Endothelial cell of umbilical vein (primary cell): ENCODE measurements around the gene ITGA7. TPM values are rescaled to one million over a fixed set of nuclear protein-coding genes. Genes with fewer than 3 reads are reported as not detected.

ENCODE experiments used
- BruUV-seq: library from RNA; stranded (reverse); fragments of 400-500 nt; replicated peaks from 2 replicates; lab custom pipeline; 2021; lab: Mats Ljungman, UMichigan
- CTCF ChIA-PET: fragments of 300-600, 350-600 bp; sonication (Branson Sonifier 250); formaldehyde crosslinking; loops from one replicate; lab custom pipeline; 2021; ENCODE audit warnings: antibody characterized with exemption, inconsistent platforms; lab: Charles Lee
- POLR2A ChIA-PET: fragments of 300-600, 350-600 bp; sonication (Branson Sonifier 250); formaldehyde crosslinking; loops from one replicate; lab custom pipeline; 2021; ENCODE audit warnings: antibody characterized with exemption, inconsistent platforms; lab: Charles Lee
- DNase-seq: peaks from one replicate; pipeline ENCODE4 v3.0.0-alpha.2; 2011; ENCODE audit warnings: low read depth, low spot score
- FAIRE-seq: peaks from 2 replicates; lab custom pipeline; 2011; peaks lifted over from hg19 to GRCh38; lab: Jason Lieb, UNC
- H2AFZ ChIP-seq: 2 replicates; pipeline ENCODE4 v1.6.0; 2012; ENCODE audit warnings: low read depth, low read length, control low read depth, inconsistent platforms
- H3K27ac ChIP-seq: 2 replicates; pipeline ENCODE4 v1.5.1; 2011; ENCODE audit warnings: low read depth, mild to moderate bottlenecking, control low read depth, low read length, moderate library complexity; ENCODE audit not compliant: insufficient read depth
- H3K27me3 ChIP-seq, 2 experiments: 2 replicates each; pipeline versions ENCODE4 v1.6.0 to v1.6.1; 2011; ENCODE audit warnings: low read length in 2 of 2, mixed read lengths in 1 of 2; ENCODE audit not compliant: control insufficient read depth in 2 of 2, insufficient read depth in 2 of 2
- H3K36me3 ChIP-seq, 2 experiments: 2 replicates in 1 of 2; 3 replicates in 1 of 2; pipeline ENCODE4 v1.5.1; 2011; ENCODE audit warnings: low read length in 2 of 2, mild to moderate bottlenecking in 1 of 2, moderate library complexity in 1 of 2; ENCODE audit not compliant: control insufficient read depth in 2 of 2, insufficient read depth in 2 of 2; ENCODE audit errors: extremely low read depth in 1 of 2
- H3K4me1 ChIP-seq: 3 replicates; pipeline ENCODE4 v1.5.1; 2011; ENCODE audit warnings: mild to moderate bottlenecking, low read length; ENCODE audit not compliant: control insufficient read depth, insufficient read depth; ENCODE audit errors: extremely low read depth
- H3K4me2 ChIP-seq: 2 replicates; pipeline ENCODE4 v1.6.1; 2011; ENCODE audit warnings: low read length, control low read depth, mixed read lengths; ENCODE audit not compliant: insufficient read depth
- H3K4me3 ChIP-seq, 3 experiments: fragments of 200-600 bp in 1 of 3; sonication (generic), shearing (Covaris generic) in 1 of 3; replicated peaks in 1 of 3; 2 replicates each; pipeline ENCODE4 v1.5.1; 2011 to 2016; ENCODE audit warnings: control low read depth in 3 of 3, low read length in 3 of 3, mild to moderate bottlenecking in 2 of 3, inconsistent platforms in 1 of 3, low read depth in 1 of 3, moderate library complexity in 1 of 3; ENCODE audit not compliant: insufficient read depth in 1 of 3
- H3K79me2 ChIP-seq: 2 replicates; pipeline ENCODE4 v1.6.0; 2012; ENCODE audit warnings: low read length, inconsistent platforms; ENCODE audit not compliant: control insufficient read depth, insufficient read depth
- H3K9ac ChIP-seq: replicated peaks from 2 replicates; pipeline ENCODE3; 2011; ENCODE audit warnings: low read length, control low read depth; ENCODE audit not compliant: insufficient read depth; ENCODE audit errors: extremely low read depth
- H3K9me1 ChIP-seq: replicated peaks from 3 replicates; pipeline ENCODE4 v1.6.0; 2011; ENCODE audit warnings: mild to moderate bottlenecking, low read length; ENCODE audit not compliant: control insufficient read depth, insufficient read depth; ENCODE audit errors: extremely low read depth
- H3K9me3 ChIP-seq: replicated peaks from 2 replicates; pipeline ENCODE4 v1.5.1; 2012; ENCODE audit warnings: low read length, inconsistent platforms; ENCODE audit not compliant: control insufficient read depth, insufficient read depth
- H4K20me1 ChIP-seq: replicated peaks from 2 replicates; pipeline ENCODE3; 2011; ENCODE audit warnings: mild to moderate bottlenecking, low read length; ENCODE audit not compliant: control insufficient read depth, insufficient read depth; ENCODE audit errors: extremely low read depth
- EZH2 ChIP-seq: IDR thresholded peaks from 2 replicates; pipeline ENCODE4 v1.6.1; 2012; ENCODE audit warnings: borderline replicate concordance, low read depth, mild to moderate bottlenecking, moderate library complexity, low read length, inconsistent platforms; ENCODE audit not compliant: severe bottlenecking
- FOS ChIP-seq: IDR thresholded peaks from 2 replicates; pipeline ENCODE4 v1.6.1; 2011; ENCODE audit warnings: mild to moderate bottlenecking, low read length, moderate library complexity, borderline replicate concordance; ENCODE audit not compliant: insufficient read depth
- GATA2 ChIP-seq: IDR thresholded peaks from 2 replicates; pipeline ENCODE4 v1.7.0; 2011; ENCODE audit warnings: low read depth, mild to moderate bottlenecking, moderate library complexity, mixed read lengths, low read length; ENCODE audit not compliant: insufficient read length, insufficient read depth
- JUN ChIP-seq: IDR thresholded peaks from 2 replicates; pipeline ENCODE4 v1.6.1; 2011; ENCODE audit warnings: borderline replicate concordance, low read depth; ENCODE audit not compliant: insufficient read length, insufficient read depth
- MYC ChIP-seq: IDR thresholded peaks from one replicate; pipeline ENCODE4 v1.6.1; 2011; ENCODE audit warnings: mild to moderate bottlenecking, low read depth, low read length
- POLR2A ChIP-seq: IDR thresholded peaks from 2 replicates; pipeline ENCODE4 v1.6.1; 2012; ENCODE audit warnings: low read depth, mild to moderate bottlenecking, control low read depth, low read length
- POLR2AphosphoS5 ChIP-seq: IDR thresholded peaks from 2 replicates; pipeline ENCODE4 v1.6.1; 2012; ENCODE audit warnings: low read depth, mild to moderate bottlenecking, control low read depth, low read length, moderate library complexity; ENCODE audit not compliant: insufficient read depth
- dilution Hi-C: fragments of 300-500 bp; cut with MboI; formaldehyde crosslinking; loops from one replicate; pipeline ENCODE4 v1.15.0; 2019; ENCODE audit warnings: low sequenced_read_pairs; ENCODE audit not compliant: extremely low pct_ligation_motif_present
- intact Hi-C: fragments of 100-400 bp; cut with micrococcal nuclease; formaldehyde crosslinking; loops from one replicate; pipeline ENCODE4 v1.10.0; 2022
- polyA plus RNA-seq, 4 experiments: library from polyadenylated mRNA; depleted of rRNA in 3 of 4; stranded (reverse) in 3 of 4; unstranded in 1 of 4; fragments of >200 nt; gene quantifications; 2 replicates each; pipeline versions ENCODE4 v1.2.1 to v1.2.3, GENCODE V29; 2011 to 2012; ENCODE audit warnings: missing spikeins in 1 of 4
- total RNA-seq: library from RNA; stranded (reverse); gene quantifications from 2 replicates; pipeline ENCODE4 v1.2.3, GENCODE V29; 2021
- TF ChIP-seq, protein P1 (sequence below), 2 donors: IDR thresholded peaks; 1 replicate in 1 of 2; 2 replicates in 1 of 2; pipeline ENCODE4 v1.5.1; 2011; ENCODE audit warnings: low read length in 2 of 2, mild to moderate bottlenecking in 2 of 2, moderate library complexity in 2 of 2, control low read depth in 1 of 2, inconsistent platforms in 1 of 2, low read depth in 1 of 2; ENCODE audit not compliant: insufficient read depth in 1 of 2; ENCODE audit errors: extremely low read depth in 1 of 2
- TF ChIP-seq, protein P2 (sequence below): IDR thresholded peaks from 2 replicates; pipeline ENCODE4 v1.6.1; 2011; ENCODE audit not compliant: insufficient read depth, insufficient read length

The ITGA7 gene
- total and polyA plus RNA-seq, 2 donors (not counting 3 experiments of a cell fraction or from before 2014, with no cell fraction given) = 0.41 to 0.84 TPM

- Histone ChIP-seq H3K36me3 (no peaks in the 10 kb centered on the region), H4K20me1 (no peaks in the 10 kb centered on the region), H2AFZ (no peak overlapping the region), H3K4me3 (no peak overlapping the region), H3K27me3 (peaks cover 3 to 6% of the 10 kb centered on the region in 2 experiments), H3K4me2 (no peak overlapping the region), H3K9me1 (no peaks in the 10 kb centered on the region), H3K27ac (no peak overlapping the region), H3K9me3 (no peaks in the 10 kb centered on the region), H3K79me2 (no peaks in the 10 kb centered on the region), H3K4me1 (no peaks in the 10 kb centered on the region), H3K9ac (no peak overlapping the region)
- DNase-seq (no peak), FAIRE-seq (no peak)
- ChIA-PET CTCF (interaction anchor here (1.5 kb wide), 1 partner anchor 13 kb away, joined by 6 read pairs; no protein-coding TSS in a partner anchor), POLR2A (no interaction called here)
- TF ChIP-seq, protein P1, sequence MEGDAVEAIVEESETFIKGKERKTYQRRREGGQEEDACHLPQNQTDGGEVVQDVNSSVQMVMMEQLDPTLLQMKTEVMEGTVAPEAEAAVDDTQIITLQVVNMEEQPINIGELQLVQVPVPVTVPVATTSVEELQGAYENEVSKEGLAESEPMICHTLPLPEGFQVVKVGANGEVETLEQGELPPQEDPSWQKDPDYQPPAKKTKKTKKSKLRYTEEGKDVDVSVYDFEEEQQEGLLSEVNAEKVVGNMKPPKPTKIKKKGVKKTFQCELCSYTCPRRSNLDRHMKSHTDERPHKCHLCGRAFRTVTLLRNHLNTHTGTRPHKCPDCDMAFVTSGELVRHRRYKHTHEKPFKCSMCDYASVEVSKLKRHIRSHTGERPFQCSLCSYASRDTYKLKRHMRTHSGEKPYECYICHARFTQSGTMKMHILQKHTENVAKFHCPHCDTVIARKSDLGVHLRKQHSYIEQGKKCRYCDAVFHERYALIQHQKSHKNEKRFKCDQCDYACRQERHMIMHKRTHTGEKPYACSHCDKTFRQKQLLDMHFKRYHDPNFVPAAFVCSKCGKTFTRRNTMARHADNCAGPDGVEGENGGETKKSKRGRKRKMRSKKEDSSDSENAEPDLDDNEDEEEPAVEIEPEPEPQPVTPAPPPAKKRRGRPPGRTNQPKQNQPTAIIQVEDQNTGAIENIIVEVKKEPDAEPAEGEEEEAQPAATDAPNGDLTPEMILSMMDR (IDR thresholded peaks at IDR 0.05; ENCODE audit: extremely low read depth in 1 of 2, insufficient read depth in 1 of 2, low read depth in 1 of 2, low read length in 2 of 2) = no peak
- TF ChIP-seq MYC (no peak), POLR2AphosphoS5 (no peak), EZH2 (no peak), POLR2A (no peak), FOS (no peak), JUN (no peak), GATA2 (no peak)
- TF ChIP-seq, protein P2, sequence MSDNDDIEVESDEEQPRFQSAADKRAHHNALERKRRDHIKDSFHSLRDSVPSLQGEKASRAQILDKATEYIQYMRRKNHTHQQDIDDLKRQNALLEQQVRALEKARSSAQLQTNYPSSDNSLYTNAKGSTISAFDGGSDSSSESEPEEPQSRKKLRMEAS = no peak
- dilution Hi-C loops (no loop called here), intact Hi-C loops (no loop called here)
- no TSS peak for BruUV-seq
These were observed 65.0 kb downstream of the ITGA7 start for GRCh38 chr12:55642669-55643068.
